Activated CD4-positive, alpha-beta T cell treated with anti-CD3 and anti-CD28 coated beads, Interleukin-2, amount 10 ng/mL, durations not matched to agents 7 days and 5 days (primary cell): Measurements from ENCODE around the gene CD163. TPM values are rescaled to one million over a fixed set of nuclear protein-coding genes. Genes with fewer than 3 reads are reported as not detected.
"Not testable (repeated sequence)": the region's sequence is repeated elsewhere in the genome, so short reads cannot be mapped to it uniquely, and the experiment has no call there.

Experiments
- CTCF ChIA-PET: fragments of 350-600 bp; sonication (Branson Sonifier 250); formaldehyde crosslinking; loops from one replicate; lab custom pipeline; 2021; ENCODE audit warnings: antibody characterized with exemption; lab: Charles Lee
- POLR2A ChIA-PET: fragments of 350-600 bp; sonication (Branson Sonifier 250); formaldehyde crosslinking; loops from one replicate; lab custom pipeline; 2021; ENCODE audit warnings: antibody characterized with exemption; lab: Charles Lee
- DNase-seq: peaks from one replicate; pipeline ENCODE4 v3.0.0-alpha.2; 2020
- H3K27ac Mint-ChIP-seq: one replicate; pipeline ENCODE4 v1.8.0; 2021; ENCODE audit warnings: mild to moderate bottlenecking, moderate library complexity, mixed read lengths
- H3K27me3 Mint-ChIP-seq: one replicate; pipeline ENCODE4 v1.8.0; 2021; ENCODE audit warnings: mixed read lengths
- H3K36me3 Mint-ChIP-seq: one replicate; pipeline ENCODE4 v1.8.0; 2021; ENCODE audit warnings: low read depth, mixed read lengths
- H3K4me1 Mint-ChIP-seq: one replicate; pipeline ENCODE4 v1.8.0; 2021; ENCODE audit warnings: mixed read lengths
- H3K4me3 Mint-ChIP-seq: one replicate; pipeline ENCODE4 v1.8.0; 2021; ENCODE audit warnings: mild to moderate bottlenecking, moderate library complexity, mixed read lengths
- H3K9me3 Mint-ChIP-seq: one replicate; pipeline ENCODE4 v1.8.0; 2021; ENCODE audit warnings: mixed read lengths
- total RNA-seq, 2 experiments: library from RNA; stranded (reverse); gene quantifications; one replicate each; pipeline ENCODE4 v1.2.3, GENCODE V29; 2021

Gene CD163
- total RNA-seq = not detected

DNA sequence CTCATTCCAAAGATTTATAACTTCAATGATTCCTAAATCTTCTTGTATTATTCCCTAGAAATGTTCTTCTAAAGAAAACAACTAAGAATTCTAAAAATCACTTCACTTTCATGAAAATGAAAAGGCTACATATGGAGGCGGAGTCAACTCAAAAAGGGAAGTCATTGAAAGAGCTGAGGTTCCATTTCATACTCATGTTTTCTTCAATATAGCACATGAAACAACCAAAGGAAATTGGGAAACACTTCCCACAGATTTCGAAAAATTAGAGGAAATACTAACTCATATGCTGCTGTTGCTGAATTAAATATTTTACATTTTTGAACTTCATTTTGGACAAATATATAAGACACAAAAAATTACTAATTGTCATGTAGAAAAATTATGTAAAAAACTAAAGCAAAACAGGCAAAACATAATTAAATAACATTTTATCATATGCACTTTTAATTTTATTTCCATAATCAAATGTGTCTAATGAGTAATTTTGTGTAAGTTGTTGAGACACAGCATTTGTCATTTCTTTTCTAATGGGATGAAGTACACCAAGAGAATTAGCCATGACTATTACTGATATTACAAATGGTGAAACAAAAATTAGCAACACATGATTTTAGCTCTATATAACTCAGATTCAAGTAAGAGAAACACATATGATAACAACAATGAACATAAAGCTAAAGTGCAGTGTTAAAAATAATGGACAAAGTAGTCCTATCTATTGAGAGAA, at the start of gene CD163:
TSS of gene CD163 (minus strand) at position 92 of the 730 bp plus-strand sequence. CDS start at position 5, 87 bp downstream.
- Mint-ChIP-seq H3K4me1 (no peaks in the 10 kb centered on the region), H3K27ac (no peak within 1 kb of the TSS)

DNA sequence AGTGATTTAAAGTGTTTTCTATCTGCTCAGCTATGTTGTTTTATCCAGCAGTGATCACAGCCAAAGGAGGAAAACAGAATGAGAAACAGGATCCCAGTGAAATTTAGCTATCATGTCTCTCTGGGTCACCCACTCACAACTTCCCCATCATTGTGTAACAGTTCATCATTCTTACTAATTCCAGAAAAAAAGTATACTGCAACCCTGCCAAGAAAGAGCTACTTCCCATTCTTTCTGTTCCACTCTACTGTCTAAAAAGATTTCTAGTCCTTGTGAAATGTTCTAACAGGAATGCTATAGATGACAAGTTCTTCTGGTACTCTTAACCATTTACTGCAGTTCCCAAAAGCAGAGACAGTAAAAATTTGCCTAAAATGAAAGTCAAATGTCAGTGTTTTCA, 39.2 kb upstream of the CD163 start:
- no peak overlapping the region for H3K27ac Mint-ChIP-seq
- no peaks in the 10 kb centered on the region for H3K36me3 Mint-ChIP-seq
- H3K4me3 Mint-ChIP-seq = no peak overlapping the region
- DNase-seq = no peak
- peaks cover 7% of the 10 kb centered on the region for H3K27me3 Mint-ChIP-seq
- no peaks in the 10 kb centered on the region for H3K4me1 Mint-ChIP-seq
- POLR2A ChIA-PET = no interaction called here
- CTCF ChIA-PET = no interaction called here
- H3K9me3 Mint-ChIP-seq = no peaks in the 10 kb centered on the region

More for the DNA sequence above, at the start of gene CD163:
- CTCF ChIA-PET = no interaction called here
- Mint-ChIP-seq H3K36me3 (no peaks in the 10 kb centered on the region), H3K4me3 (no peak within 1 kb of the TSS), H3K27me3 (peaks cover 24% of the 10 kb centered on the region), H3K9me3 (no peaks in the 10 kb centered on the region)
- DNase-seq = no peak
- POLR2A ChIA-PET = no interaction called here

DNA sequence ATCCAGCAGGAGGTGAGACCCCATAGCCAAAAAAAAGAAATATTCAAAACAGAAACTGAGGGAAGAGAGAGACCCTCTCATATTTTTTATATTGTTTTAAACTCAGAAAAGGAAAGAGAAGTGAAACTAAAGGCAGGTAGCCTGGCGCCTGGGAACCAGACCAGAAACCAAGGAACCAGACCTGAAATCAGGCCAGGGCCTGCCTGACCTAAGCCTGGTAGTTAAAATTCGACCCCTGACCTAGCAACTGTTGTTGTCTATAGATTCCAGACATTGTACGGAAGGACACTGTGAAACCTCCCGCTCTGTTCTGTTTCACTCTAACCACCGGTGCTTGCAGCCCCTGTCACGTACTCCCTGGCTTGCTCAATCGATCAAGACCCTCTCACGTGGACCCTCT, 38.5 kb upstream of the CD163 start:
- peaks cover 7% of the 10 kb centered on the region for H3K27me3 Mint-ChIP-seq
- CTCF ChIA-PET = no interaction called here
- H3K27ac Mint-ChIP-seq = no peak overlapping the region
- no peaks in the 10 kb centered on the region for H3K36me3 Mint-ChIP-seq
- POLR2A ChIA-PET = no interaction called here
- no peaks in the 10 kb centered on the region for H3K4me1 Mint-ChIP-seq
- no peak for DNase-seq
- no peaks in the 10 kb centered on the region for H3K9me3 Mint-ChIP-seq
- H3K4me3 Mint-ChIP-seq = no peak overlapping the region

DNA sequence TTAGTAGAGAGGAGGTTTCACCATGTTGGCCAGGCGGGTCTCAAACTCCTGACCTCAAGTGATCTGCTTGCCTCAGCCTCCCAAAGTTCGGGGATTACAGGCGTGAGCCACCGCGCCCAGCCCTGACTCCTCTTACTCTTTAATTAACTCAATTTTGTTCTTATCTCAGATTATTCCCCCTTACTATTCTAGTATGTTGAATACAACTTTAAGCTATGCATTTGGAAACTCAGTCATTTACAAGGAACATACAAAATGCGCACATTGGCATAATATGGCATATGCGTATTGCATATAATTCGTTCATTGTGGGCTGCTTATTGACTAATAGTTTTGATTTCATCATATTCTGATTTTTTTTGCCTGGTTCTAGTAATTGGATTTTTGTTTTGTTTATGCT, 10.8 kb upstream of the CD163 start:
- ChIA-PET CTCF (no interaction called here), POLR2A (no interaction called here)
- no peak overlapping the region for H3K27ac Mint-ChIP-seq
- no peaks in the 10 kb centered on the region for H3K9me3 Mint-ChIP-seq
- no peak for DNase-seq
- no peaks in the 10 kb centered on the region for H3K36me3 Mint-ChIP-seq
- H3K4me3 Mint-ChIP-seq = no peak overlapping the region
- no peaks in the 10 kb centered on the region for H3K4me1 Mint-ChIP-seq
- H3K27me3 Mint-ChIP-seq = peaks cover 9% of the 10 kb centered on the region

DNA sequence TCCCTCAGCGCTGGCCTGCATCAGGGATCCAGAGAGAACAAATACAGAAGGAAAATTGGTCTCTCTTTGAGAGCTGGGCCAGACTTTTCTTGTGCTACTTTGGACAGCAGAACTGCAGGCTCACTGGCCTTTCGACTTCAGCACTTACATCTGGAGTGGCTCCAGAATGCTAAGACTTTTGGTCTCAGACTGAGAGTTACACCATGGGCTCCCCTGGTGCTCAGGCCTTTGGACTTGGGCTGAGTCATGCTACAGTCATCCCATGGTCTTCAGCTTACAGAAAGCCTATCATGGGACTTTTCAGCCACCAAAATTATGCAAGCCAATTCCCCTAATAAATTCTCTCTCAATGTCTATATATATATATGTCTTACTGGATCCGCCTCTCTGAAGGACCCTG, 9.0 kb upstream of the CD163 start:
- Mint-ChIP-seq H3K27me3 (peaks cover 4% of the 10 kb centered on the region), H3K4me3 (no peak overlapping the region), H3K36me3 (no peaks in the 10 kb centered on the region), H3K9me3 (no peaks in the 10 kb centered on the region), H3K4me1 (no peaks in the 10 kb centered on the region), H3K27ac (no peak overlapping the region)
- CTCF ChIA-PET = no interaction called here
- DNase-seq = no peak
- POLR2A ChIA-PET = no interaction called here

DNA sequence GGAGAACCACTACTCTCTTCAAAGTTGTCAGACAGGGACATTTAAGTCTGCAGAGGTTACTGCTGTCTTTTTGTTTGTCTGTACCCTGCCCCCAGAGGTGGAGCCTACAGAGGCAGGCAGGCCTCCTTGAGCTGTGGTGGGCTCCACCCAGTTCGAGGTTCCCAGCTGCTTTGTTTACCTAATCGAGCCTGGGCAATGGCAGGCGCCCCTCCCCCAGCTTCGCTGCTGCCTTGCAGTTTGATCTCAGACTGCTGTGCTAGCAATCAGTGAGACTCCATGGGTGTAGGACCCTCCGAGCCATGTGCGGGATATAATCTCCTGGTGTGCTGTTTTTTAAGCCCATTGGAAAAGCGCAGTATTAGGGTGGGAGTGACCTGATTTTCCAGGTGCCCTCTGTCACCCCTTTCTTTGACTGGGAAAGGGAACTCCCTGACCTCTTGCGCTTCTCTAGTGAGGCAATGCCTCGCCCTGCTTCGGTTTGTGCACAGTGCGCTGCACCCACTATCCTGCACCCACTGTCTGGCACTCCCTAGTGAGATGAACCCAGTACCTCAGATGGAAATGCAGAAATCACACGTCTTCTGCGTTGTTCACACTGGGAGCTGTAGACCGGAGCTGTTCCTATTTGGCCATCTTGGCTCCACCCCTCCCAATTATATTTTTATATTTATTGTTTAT, 6.4 kb upstream of the CD163 start:
- H3K4me1 Mint-ChIP-seq, DNase-seq, H3K9me3 Mint-ChIP-seq, POLR2A ChIA-PET, H3K27ac Mint-ChIP-seq, H3K4me3 Mint-ChIP-seq, CTCF ChIA-PET, H3K36me3 Mint-ChIP-seq, H3K27me3 Mint-ChIP-seq: not testable (repeated sequence)

DNA sequence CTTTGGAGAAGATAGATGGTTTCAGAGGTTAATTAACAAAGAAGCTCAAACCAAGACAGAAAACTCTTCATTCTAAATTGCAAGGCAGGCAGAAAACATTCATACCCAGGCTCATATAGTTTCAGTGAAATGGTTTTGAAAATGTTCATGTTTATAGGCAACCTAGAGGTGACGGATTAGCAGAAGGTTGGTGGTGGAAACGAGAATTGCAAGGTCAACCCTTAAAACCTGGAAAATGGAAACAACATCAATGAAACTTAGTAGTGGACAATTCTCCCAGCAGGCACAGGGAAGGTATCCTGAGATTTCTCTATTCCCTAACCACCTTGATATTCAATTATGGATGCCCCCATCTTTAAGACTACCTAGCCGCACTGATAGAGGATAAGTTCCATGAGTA, 965 bp downstream of the CD163 start:
- Mint-ChIP-seq H3K36me3 (no peaks in the 10 kb centered on the region), H3K27me3 (peaks cover 28% of the 10 kb centered on the region), H3K27ac (no peak overlapping the region), H3K9me3 (no peaks in the 10 kb centered on the region), H3K4me3 (no peak overlapping the region), H3K4me1 (no peaks in the 10 kb centered on the region)
- DNase-seq = no peak
- ChIA-PET CTCF (no interaction called here), POLR2A (no interaction called here)

DNA sequence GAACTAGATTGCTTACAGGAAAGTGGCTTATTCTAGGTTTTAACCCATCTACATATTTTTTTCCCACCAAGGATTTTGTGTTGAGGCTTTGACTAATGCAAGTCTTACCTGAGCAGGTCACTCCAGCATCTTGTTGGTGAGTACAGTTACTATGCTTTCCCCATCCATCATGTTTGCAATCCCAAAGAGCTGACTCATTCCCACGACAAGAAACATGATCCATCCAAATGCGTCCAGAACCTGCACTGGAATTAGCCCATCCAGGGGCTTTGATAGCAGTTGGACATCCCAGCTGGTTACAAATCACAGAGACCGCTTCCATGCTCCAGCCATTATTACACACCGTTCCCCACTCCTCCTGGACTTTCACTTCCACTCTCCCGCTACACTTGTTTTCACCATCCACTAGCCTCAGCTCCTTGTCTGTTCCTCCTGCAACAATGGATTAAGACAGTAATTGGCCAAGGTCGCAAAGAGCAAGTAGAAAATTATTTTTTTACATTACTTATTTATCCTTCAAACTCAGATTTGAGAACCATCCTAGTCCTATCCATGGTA, 2.5 kb downstream of the CD163 start:
- H3K27ac Mint-ChIP-seq = no peak overlapping the region
- H3K36me3 Mint-ChIP-seq = no peaks in the 10 kb centered on the region
- DNase-seq = no peak
- H3K4me3 Mint-ChIP-seq = no peak overlapping the region
- H3K4me1 Mint-ChIP-seq = no peaks in the 10 kb centered on the region
- ChIA-PET CTCF (no interaction called here), POLR2A (no interaction called here)
- H3K27me3 Mint-ChIP-seq = peaks cover 28% of the 10 kb centered on the region
- no peaks in the 10 kb centered on the region for H3K9me3 Mint-ChIP-seq

DNA sequence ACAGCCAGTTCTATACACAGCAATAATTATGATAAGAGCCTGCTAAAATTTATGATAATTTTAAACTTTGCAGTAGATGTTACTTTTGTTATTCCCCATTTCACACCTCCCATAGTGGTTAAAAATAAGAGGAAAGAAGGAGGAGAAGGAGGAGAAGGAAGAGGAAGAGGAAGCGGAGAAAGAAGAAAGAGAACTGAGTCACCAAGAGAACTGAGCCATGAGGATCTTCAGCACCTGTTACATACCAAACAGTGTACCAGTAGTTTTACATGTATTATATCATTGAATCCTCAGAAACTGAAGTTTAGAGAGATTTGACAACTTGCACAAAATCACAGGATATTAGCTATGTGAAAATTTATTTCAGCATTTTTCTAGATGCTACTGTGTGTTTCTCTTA, 3.9 kb downstream of the CD163 start:
- H3K9me3 Mint-ChIP-seq = no peaks in the 10 kb centered on the region
- ChIA-PET CTCF (no interaction called here), POLR2A (interaction anchor here (0.5 kb wide), 1 partner anchor 1660 kb away, joined by 5 read pairs; no protein-coding TSS in a partner anchor)
- H3K36me3 Mint-ChIP-seq = no peaks in the 10 kb centered on the region
- H3K27ac Mint-ChIP-seq = no peak overlapping the region
- no peak for DNase-seq
- no peaks in the 10 kb centered on the region for H3K4me1 Mint-ChIP-seq
- H3K4me3 Mint-ChIP-seq = no peak overlapping the region
- peaks cover 26% of the 10 kb centered on the region for H3K27me3 Mint-ChIP-seq

GRCh38 chr12:7498809-7499208, 4.8 kb downstream of the CD163 start:
- Mint-ChIP-seq H3K27me3 (peaks cover 26% of the 10 kb centered on the region), H3K9me3 (no peaks in the 10 kb centered on the region), H3K36me3 (no peaks in the 10 kb centered on the region), H3K4me1 (no peaks in the 10 kb centered on the region), H3K4me3 (no peak overlapping the region), H3K27ac (no peak overlapping the region)
- CTCF ChIA-PET = no interaction called here
- DNase-seq = no peak
- POLR2A ChIA-PET = no interaction called here

GRCh38 chr12:7497661-7498060, 5.9 kb downstream of the CD163 start:
- Mint-ChIP-seq H3K27ac (no peak overlapping the region), H3K4me3 (no peak overlapping the region), H3K36me3 (no peaks in the 10 kb centered on the region), H3K27me3 (peaks cover 20% of the 10 kb centered on the region), H3K4me1 (no peaks in the 10 kb centered on the region), H3K9me3 (no peaks in the 10 kb centered on the region)
- ChIA-PET CTCF (no interaction called here), POLR2A (no interaction called here)
- DNase-seq = no peak

DNA sequence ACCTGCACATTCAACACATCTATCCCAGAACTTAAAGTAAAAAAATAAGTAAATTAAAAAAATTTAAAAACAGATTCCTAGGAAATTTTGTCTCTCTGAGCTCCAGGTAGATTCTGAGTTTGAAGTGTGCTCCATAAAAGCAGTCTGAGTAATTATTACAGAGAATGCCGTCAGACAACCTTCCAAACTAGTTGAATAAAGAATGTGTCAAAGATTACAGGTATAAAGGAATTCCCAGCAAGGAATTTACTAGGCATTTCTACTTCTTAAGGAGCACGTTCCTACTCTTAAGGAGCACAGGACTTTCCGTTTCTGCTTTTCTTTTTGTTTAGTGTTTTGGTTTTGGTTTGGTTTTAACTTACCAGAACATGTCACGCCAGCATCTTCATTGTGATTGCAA, 7.1 kb downstream of the CD163 start:
- no peak for DNase-seq
- H3K27me3 Mint-ChIP-seq = peaks cover 19% of the 10 kb centered on the region

GRCh38 chr12:7495136-7495535, 8.4 kb downstream of the CD163 start:
- Mint-ChIP-seq H3K4me3 (no peak overlapping the region), H3K4me1 (no peaks in the 10 kb centered on the region), H3K27me3 (peaks cover 28% of the 10 kb centered on the region), H3K36me3 (no peaks in the 10 kb centered on the region), H3K9me3 (no peaks in the 10 kb centered on the region), H3K27ac (no peak overlapping the region)
- CTCF ChIA-PET = no interaction called here
- POLR2A ChIA-PET = no interaction called here
- no peak for DNase-seq

More for the DNA sequence above, 7.1 kb downstream of the CD163 start:
- no peaks in the 10 kb centered on the region for H3K9me3 Mint-ChIP-seq
- no peaks in the 10 kb centered on the region for H3K36me3 Mint-ChIP-seq
- CTCF ChIA-PET = no interaction called here
- no peak overlapping the region for H3K4me3 Mint-ChIP-seq
- no peaks in the 10 kb centered on the region for H3K4me1 Mint-ChIP-seq
- POLR2A ChIA-PET = no interaction called here
- no peak overlapping the region for H3K27ac Mint-ChIP-seq
